NCI-H748 (cell line): ENCODE measurements around the gene RPS6KA4.

Experiments
- DNase-seq: peaks from one replicate; lab custom pipeline; 2025; ENCODE audit not compliant: unreplicated experiment; lab: John Stamatoyannopoulos, UW

Gene RPS6KA4

GRCh38 chr11:64347193-64347867, 11.6 kb upstream of the RPS6KA4 start:
- DNase-seq: no peak

- DNase-seq: no peak
These were observed 10.5 kb upstream of the RPS6KA4 start for GRCh38 chr11:64348383-64349024.

GRCh38 chr11:64349025-64349387, 10.0 kb upstream of the RPS6KA4 start:
- no peak for DNase-seq

- no peak for DNase-seq
These were observed 9.6 kb upstream of the RPS6KA4 start for GRCh38 chr11:64349404-64349803.

DNA sequence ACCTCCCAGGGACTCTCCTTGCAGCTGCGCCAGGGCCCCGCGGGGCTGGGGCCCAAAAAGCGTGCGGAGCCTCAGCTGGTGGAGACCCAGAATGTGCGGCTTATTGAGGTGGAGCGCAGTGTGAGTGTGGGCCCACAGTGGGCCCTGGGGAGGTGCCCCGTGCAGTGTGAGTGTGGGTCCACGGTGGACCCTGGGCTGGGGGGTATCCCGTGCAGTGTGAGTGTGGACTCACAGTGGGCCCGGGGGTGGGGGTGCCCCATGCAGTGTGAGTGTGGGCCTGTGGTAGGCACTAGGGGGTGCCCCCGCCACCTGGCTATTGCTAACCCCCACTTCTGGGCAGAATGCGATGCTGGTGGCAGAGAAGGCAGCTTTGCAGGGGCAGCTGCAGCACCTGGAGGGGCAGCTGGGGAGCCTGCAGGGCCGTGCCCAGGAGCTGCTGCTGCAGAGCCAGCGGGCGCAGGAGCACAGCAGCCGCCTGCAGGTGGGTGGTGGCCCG, 7.8 kb upstream of the RPS6KA4 start:
- DNase-seq: no peak

GRCh38 chr11:64352099-64352994, 6.6 kb upstream of the RPS6KA4 start:
- peak; percentile 34 for DNase-seq

- peak; percentile 34 for DNase-seq
These were observed 5.8 kb upstream of the RPS6KA4 start for GRCh38 chr11:64352995-64353714.

- DNase-seq: no peak
These were observed 5.1 kb upstream of the RPS6KA4 start for GRCh38 chr11:64353715-64354506.

DNA sequence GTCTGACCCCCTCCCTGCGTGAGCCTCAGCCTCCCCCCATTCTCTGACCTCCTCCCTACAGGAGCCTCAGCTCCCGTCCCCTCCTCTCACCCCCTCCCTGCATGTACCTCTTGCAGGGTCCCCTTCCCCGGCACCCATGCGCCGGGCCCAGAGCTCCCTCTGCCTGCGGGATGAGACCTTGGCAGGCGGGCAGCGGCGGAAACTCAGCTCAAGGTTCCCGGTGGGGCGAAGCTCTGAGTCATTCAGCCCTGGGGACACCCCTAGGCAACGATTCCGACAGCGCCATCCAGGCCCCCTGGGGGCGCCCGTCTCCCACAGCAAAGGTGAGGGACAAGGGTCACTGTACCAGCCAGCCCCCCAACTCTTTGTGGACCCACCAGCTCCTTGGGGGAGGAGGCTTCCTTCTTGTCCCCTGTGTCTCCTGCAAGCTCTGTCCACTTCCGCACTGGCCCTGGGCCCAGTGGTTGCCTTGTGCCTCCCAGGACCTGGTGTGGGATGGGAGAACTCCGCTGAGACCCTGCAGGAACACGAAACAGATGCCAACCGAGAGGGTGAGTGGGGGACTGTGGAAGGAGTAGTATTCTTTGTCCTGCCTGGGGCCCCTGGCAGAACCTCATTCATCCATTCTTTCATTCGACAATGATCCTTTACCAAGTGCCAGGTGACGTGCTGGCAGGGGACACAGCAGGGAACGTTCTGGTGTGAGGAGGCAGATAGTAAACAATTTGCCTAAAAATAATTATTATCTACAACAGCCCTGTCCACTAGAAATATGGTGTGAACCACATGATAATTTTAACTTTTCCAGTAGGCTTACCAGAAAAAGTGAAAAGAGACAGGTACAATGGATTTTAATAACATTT, 3.7 kb upstream of the RPS6KA4 start:
- DNase-seq: peak; percentile 65

- peak; percentile 57 for DNase-seq
These were observed 2.2 kb upstream of the RPS6KA4 start for GRCh38 chr11:64356498-64357411.

DNA sequence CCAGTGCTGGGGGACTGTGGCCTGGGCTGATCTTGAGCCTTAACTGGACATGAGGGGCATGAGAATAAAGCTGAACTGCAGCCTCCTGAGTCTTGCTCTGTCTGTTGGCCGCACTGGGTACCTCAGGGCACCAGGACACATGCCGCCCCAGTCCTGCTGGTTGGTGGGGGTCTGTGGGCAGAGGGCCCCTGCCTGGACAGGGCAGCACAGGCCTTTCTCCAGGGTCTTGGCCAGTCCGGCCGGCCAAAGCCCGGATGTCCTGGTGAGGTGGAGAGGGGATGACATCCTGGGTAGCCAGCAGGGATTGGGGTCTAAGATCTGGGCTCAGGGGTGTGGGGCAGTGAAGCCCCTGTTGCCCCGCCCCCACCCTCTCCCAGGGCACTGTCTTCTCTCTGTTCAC, 1.5 kb upstream of the RPS6KA4 start:
- DNase-seq: no peak

GRCh38 chr11:64357904-64358535, 942 bp upstream of the RPS6KA4 start:
- no peak for DNase-seq

DNA sequence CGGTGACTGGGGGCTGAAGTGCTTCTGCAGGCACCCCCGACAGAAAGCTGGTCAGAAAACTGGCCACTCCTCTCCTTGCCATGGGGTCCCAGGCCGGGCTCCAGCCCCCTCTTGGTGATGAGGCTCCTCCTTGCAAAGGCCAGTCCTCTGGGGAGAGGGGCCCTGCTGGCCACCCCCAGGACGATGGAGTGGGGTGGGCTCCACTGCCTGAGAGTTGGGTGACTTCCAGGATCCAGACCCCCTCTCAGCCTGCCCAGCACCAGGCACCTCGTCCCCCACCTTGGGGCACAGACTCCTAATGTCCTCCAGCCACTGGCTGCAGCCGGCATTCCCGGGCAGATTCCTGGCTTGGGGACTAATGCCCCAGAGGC, 441 bp upstream of the RPS6KA4 start:
- no peak for DNase-seq

DNA sequence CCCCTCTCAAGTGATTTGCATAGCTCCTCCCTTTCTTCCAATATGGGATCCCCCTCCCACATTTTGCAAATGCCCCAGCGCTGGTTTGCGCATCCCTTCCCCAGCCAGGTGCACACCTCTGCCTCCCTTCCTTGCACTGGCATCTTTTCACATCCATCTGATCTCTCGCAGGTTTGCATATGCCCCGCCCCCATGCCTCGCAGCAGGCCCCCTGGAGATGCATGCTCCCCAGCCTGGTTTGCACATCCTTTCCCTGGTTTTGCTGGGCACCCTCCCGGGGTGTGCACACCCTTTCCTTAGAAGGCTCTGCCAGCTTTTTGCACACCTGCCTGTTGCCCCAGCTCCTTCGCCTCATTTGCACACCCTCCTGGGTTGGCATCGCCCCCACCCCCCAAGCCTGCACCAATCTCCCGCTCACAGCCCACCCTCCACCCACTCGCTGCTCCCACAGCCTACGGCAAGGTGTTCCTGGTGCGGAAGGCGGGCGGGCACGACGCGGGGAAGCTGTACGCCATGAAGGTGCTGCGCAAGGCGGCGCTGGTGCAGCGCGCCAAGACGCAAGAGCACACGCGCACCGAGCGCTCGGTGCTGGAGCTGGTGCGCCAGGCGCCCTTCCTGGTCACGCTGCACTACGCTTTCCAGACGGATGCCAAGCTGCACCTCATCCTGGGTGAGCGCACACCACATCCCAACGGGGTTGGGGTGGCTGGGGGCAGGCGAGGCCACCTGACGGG, 917 bp downstream of the RPS6KA4 start:
- peak; percentile 73 for DNase-seq

DNA sequence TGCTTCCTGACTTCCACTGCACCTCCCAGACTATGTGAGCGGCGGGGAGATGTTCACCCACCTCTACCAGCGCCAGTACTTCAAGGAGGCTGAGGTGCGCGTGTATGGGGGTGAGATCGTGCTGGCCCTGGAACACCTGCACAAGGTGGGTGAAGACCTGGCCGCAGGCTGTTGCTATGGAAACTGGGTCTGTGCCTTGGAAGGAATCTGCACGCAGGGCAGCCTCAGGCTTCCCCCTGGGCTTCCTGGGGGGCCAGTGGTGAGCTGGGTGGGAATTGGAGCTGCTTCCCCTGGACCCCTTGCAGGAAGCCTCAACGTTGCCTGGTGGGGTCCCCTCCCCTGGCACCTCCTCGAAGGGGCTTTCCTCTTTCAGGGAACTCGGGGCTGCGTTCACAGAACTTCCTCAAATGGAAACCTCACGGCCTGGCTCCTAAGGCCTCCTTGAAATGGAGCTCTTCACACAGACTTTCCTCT, 1.5 kb downstream of the RPS6KA4 start:
- DNase-seq: peak; percentile 45

DNA sequence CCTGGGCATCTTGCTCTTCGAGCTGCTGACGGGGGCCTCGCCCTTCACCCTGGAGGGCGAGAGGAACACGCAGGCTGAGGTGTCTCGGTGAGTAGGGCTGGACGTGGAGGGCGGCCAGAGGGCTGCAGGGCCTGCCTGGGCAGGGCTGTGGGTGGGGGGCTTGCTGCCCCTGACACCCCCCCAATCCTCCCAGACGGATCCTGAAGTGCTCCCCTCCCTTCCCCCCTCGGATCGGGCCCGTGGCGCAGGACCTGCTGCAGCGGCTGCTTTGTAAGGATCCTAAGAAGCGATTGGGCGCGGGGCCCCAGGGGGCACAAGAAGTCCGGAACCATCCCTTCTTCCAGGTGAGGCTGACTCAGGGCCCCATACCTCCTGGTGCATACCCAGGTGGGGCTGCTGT, 2.7 kb downstream of the RPS6KA4 start:
- DNase-seq: no peak

DNA sequence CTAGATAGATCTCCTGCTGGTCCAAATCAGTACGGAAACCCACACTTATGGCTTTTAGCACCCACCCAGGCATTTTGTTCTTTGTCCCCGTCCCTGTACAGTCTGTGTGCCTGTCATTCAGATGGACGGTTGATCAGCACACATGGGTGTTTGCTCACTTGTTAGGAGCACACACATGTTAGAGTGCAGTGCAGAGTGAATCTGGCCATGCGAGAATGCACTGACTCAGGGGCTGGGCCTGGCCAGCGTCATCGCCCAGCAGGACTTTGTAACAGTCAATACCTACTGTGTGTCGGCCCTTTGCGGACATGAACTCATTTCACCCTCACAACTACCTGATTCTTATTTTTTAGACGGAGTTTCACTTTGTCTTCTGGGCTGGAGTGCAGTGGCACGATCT, 3.4 kb downstream of the RPS6KA4 start:
- DNase-seq: no peak
